Measurements from ENCODE around the gene ATP2A3.

The ATP2A3 gene

GRCh38 chr17:3954086-3954485, 10.2 kb downstream of the ATP2A3 start:
- no peak for DNase-seq

GRCh38 chr17:3953542-3953941, 10.7 kb downstream of the ATP2A3 start:
- DNase-seq, result no peak

- DNase-seq, result no peak
These were observed 12.1 kb downstream of the ATP2A3 start for GRCh38 chr17:3952186-3952585.

GRCh38 chr17:3951420-3951819, 12.8 kb downstream of the ATP2A3 start:
- DNase-seq, result no peak

GRCh38 chr17:3951003-3951402, 13.2 kb downstream of the ATP2A3 start:
- no peak for DNase-seq

GRCh38 chr17:3950584-3950983, 13.7 kb downstream of the ATP2A3 start:
- DNase-seq, result no peak

GRCh38 chr17:3949418-3949817, 14.8 kb downstream of the ATP2A3 start:
- DNase-seq, result no peak

GRCh38 chr17:3948551-3948950, 15.7 kb downstream of the ATP2A3 start:
- peak; percentile 90 for DNase-seq

- no peak for DNase-seq
These were observed 16.9 kb downstream of the ATP2A3 start for GRCh38 chr17:3947318-3947810.

GRCh38 chr17:3946711-3947235, 17.5 kb downstream of the ATP2A3 start:
- DNase-seq, result peak; percentile 43

- DNase-seq, result peak; percentile 36
These were observed 19.5 kb downstream of the ATP2A3 start for GRCh38 chr17:3944485-3945388.

GRCh38 chr17:3943240-3943891, 20.9 kb downstream of the ATP2A3 start:
- no peak for DNase-seq

GRCh38 chr17:3940965-3941698, 23.1 kb downstream of the ATP2A3 start:
- DNase-seq, result no peak

- DNase-seq, result no peak
These were observed 26.9 kb downstream of the ATP2A3 start for GRCh38 chr17:3937359-3937758.

GRCh38 chr17:3935825-3936355, 28.3 kb downstream of the ATP2A3 start:
- DNase-seq, result no peak

GRCh38 chr17:3935140-3935542, 29.1 kb downstream of the ATP2A3 start:
- DNase-seq, result peak; percentile 94

- no peak for DNase-seq
These were observed 34.5 kb downstream of the ATP2A3 start for GRCh38 chr17:3929764-3930163.

- DNase-seq, result no peak
These were observed 35.1 kb downstream of the ATP2A3 start for GRCh38 chr17:3929181-3929580.

GRCh38 chr17:3928406-3928805, 35.8 kb downstream of the ATP2A3 start:
- no peak for DNase-seq

- no peak for DNase-seq
These were observed 36.5 kb downstream of the ATP2A3 start for GRCh38 chr17:3927628-3928340.

GRCh38 chr17:3926860-3927627, 37.2 kb downstream of the ATP2A3 start:
- DNase-seq, result no peak
